CD1c-positive myeloid dendritic cell (primary cell): ENCODE measurements around the gene FUBP3.
"Not testable (repeated sequence)": the region's sequence is repeated elsewhere in the genome, so short reads cannot be mapped to it uniquely, and the experiment has no call there.

Experiments used
- DNase-seq: peaks from one replicate; pipeline ENCODE4 v3.0.0-alpha.2; 2016; ENCODE audit errors: extremely low spot score

FUBP3 gene

DNA sequence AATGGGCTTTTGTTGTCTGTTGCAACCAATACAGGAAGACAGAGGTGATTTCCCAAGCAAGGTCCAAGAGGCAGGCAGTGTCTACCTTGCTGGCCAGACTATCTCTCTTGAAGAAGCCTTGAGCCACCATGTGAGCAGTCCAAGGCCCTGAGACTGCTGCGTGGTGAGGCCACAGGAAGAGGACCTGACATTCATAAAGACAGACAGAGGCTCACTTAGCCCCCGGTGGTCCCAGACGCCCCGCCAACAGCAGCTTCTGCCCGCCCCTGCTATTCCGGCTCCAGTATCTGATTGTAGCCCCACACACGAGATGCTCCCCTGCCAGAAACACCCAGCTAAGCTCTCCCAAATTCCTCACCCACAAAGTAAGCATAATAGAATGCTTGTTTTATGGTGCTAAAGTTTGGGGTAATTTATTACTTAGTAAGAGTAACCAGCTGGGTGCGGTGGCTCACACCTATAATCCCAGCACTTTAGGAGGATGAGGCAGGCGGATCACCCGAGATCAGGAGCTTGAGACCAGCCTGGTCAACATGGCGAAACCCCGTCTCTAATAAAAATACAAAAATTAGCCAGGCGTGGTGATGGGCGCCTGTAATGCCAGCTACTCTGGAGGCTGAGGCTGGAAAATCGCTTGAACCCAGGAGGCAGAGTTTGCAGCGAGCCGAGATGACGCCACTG is 22.8 kb upstream of the FUBP3 start:
- no peak for DNase-seq

DNA sequence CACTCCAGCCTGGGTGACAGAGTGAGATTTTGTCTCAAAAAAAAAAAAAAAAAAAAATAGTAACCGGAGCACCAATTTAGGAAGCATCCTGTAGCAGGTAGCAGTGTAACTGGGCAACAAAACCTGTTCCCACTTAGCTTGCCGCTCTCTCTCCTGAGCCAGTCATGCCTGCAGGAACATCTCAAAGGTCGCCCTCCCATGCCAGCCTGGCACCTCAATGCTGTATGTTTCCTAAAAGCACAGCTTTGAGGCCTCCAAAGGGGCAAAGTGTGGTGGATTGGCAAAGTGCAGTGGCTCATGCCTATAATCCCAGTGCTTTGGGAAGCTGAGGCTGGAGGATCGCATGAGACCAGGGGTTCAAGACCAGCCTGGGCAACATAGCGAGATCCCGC is 22.3 kb upstream of the FUBP3 start:
- no peak for DNase-seq

DNA sequence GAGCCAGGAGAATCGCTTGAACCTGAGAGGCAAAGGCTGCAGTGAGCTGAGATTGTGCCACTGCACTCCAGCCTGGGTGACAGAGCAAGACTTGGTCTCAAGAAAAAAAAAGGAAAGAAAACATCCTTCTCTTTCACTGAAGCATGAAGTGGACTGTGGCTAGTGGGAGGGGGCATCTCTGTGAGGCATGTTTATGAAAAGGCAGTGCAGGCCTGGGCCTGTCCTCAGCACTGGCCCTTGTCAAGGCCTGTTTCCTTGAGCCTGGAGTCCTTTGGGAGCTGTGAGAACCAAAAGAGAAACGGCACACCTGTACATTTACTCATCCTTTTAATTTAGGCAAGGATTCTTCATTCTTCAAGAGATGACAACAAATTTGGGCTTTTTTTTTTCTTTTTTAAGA is 18.3 kb upstream of the FUBP3 start:
- DNase-seq = no peak

DNA sequence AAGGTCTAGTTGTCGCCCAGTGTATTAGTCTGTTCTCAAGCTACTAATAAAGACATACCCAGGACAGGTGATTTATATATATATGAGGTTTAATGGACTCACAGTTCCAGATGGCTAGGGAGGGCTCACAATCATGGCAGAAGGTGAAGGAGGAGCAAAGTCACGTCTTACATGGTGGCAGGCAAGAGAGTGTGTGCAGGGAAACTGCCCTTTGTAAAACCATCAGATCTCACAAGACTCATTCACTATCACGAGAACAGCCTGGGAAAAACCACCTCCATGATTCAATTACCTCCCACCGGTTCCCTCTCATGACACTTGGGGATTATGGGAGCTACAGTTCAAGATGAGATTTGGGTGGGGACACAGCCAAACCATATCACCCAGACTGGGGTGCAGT is 16.9 kb upstream of the FUBP3 start:
- not testable (repeated sequence) for DNase-seq

DNA sequence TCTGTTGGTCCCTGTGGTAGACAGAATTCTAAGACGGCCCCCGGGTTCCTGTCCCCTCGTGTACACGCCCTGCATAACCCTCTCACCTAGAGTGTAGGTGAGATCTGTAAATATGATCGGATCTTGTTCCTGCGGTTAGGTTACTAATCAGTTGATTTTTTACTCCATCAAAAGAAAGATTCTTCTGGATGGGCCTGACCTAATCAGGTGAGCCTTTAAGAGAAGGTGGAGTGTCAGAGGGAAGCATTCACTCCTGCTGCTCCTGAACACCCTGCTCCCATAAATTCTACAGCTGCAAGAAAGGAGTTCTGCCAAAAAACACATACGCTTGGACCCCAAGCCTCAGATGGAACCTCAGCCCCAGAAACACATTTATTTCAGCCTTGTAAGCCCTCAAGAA is 15.6 kb upstream of the FUBP3 start:
- DNase-seq = no peak

DNA sequence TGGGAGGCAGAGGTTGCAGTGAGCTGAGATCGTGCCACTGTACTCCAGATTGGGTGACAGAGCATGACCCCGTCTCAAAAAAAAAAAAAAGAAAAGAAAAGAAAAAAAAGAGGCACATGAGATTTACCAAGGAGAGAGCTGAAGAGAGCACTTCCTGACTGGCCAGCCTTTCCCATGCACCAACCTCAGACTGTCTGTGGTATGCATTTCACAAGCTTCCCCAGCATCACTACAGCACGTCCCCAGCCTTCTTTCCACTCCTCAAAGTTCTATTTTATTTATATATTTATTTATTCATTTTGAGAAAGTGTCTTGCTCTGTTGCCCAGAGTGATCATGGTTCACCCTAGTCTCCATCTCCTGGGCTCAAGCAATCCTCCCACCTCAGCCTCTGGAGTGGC is 13.6 kb upstream of the FUBP3 start:
- no peak for DNase-seq

DNA sequence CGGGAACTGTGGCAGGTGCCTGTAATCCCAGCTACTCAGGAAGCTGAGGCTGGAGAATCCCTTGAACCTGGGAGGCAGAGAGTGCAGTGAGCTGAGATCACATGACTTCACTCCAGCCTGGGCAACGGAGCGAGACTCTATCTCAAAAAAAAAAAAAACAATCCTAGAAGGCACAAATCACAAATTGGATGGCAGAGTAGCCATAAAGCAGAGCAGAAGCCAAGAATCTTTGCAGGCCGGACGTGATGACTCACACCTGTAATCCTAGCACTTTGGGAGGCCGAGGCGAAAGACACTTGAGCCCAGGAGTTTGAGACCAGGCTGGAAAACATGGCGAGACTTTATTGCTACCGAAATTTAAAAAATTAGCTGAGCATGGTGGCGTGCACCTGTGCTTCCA is 9.2 kb upstream of the FUBP3 start:
- DNase-seq = no peak

DNA sequence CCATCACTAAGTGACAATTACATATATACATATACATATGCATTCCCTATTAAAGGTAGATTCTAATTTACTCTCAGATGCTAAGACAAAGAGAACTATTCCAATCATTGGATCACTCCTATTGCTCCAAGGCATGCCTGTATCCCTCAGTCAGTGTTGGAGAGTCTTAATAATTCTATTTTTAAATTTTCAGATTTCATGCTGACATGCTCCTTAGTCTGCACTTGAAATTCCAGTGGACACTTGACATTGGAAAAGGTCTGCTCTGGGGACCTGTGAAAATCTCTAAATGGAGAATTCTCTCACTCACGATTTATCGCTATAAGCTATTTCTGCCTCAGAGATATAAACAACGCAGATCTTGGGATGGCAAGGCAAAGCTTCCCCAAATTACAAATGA is 3.9 kb upstream of the FUBP3 start:
- no peak for DNase-seq

DNA sequence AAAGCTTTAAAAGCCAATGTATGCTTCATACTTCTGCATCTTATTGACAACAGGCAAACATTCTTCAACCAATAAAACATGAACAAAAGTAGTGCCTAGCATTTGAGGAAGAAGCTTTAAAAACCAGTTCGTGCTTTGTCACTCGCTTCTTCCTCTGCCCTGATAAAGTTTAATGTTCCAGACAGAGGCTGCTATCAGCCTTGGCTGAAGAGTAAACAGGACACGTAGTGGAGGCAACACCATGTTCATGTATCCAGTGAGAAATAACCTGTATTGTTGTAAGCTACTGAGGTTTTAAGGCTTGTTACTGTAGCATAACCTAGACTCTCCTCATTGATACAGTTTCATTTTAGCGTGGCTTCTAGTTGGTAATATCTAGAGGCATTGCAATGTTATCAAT is 3.2 kb upstream of the FUBP3 start:
- DNase-seq = no peak

DNA sequence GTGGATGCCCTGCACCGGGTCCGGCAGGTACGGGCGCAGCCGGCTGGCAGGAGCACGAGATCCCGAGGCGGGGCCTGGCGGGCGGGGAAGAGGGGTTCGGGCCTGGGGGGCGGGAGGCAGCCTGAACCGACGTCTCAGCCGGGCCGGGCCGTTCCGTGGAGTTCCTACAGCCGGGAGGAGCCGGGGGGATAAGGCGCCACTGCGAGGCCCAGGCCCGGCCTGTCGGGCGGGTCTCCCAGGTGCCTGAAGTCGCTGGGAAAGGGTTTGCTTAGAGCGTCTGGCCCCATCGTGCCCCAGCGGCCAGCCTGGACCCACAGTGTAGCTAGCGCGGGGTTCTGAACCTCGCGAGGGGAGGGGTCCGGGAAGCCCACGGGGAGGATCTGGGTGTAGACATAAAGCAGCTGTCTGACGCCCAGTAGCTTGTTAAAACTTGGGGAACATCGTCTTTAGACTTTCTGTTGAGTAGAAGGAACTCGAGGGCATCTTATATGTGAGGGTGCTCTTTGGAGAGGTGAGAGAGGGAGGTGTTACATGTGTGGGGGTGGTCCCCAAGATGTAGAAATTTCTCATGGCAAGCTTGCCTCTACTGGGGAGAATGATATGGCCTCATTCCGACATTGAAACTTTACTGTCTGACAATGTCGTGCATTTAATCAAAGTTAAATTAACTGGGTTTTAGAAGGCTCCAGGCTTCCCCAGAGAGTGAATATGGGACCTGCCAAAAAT is 524 bp downstream of the FUBP3 start:
- no peak for DNase-seq

DNA sequence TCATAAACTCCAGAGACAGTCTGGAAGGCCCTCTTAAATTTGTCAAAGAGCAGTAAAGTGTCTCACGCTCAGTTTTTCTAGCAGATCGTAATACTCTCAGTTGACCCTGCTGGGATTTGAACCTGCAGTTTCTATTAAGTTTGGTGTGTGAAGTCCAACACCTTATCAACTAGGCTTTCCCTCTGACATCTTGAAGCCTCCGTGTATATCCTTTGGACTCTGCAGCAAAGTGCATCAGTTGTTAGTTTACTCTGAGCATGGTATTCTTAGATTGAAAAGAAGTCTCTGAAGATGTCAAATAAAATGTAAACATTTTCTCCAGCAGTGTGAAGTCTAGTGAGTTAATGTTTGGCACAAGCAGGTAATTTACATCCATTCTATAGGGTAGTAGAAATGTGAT is 2.4 kb downstream of the FUBP3 start:
- no peak for DNase-seq

DNA sequence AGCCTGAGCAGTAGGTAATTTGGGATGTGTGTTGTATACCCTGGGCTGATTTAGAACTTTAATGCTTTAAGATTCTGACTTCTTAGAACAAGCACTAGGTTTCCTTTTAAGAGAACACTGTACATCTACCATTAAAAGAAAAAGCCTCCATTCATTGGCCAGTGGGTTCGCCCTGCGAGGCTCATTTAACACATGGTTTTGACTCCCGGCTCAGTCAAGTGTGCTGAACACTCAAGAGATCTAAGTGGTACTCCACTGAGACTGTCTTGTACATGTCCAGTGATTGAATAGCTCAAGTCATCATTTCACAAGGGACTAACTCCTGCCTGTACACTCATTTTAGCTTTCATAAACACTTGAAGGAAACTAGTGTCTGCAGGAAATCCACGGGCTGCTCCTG is 3.9 kb downstream of the FUBP3 start:
- no peak for DNase-seq

DNA sequence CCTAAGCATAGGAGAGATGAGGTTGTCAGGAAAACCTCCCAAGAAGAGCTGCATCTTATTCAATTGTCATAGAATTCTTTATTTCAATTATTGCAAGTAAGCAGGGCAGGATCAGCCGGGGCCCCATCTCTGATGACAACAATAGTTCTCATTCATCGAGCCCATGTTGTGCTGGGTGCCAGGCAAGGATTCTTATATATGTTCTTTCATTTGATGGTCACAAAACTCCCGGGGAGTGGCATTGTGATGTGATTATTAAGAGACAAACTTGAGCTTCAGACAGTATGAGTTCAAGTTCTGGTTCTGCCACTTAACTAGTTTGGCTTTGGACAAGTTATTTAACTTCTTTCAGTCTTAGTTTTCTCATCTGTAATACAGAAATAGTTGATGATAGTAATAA is 8.5 kb downstream of the FUBP3 start:
- DNase-seq = no peak

DNA sequence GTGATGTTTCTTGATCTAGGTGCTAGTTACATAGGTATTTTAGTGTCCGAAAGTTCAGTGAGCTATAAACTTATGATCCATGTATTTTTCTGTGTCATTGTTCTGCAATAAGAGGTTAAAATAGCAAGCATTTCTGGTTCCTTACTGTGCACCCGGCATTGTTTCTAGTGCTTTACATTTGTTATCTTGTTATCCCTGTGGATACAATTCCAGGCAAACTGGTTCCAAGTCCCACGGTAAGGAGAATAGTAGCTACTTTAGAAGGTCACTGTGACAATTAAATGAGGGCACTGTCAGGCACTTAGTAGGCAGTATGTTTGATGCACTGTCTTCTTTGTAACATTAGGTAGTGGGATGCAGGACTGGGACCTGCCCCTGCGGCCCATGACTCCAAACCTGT is 9.0 kb downstream of the FUBP3 start:
- no peak for DNase-seq

DNA sequence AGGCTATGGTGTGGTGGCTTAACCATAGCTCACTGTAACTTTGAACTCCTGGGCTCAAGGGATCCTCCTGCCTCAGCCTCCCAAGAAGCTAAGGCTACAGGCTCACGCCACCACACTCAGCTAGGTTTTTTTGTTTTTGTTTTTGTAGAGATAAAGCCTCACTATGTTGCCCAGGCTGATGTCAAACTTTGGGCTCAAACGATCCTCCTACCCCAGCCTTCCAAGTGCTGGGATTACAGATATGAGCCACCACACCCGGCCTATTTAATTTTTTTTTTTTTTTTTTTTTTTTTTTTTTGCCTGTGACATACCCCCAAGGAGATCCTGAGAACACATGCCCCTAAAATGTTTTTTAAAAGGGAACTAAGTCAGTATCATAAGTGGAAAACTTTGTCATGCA is 10.4 kb downstream of the FUBP3 start:
- DNase-seq = no peak

DNA sequence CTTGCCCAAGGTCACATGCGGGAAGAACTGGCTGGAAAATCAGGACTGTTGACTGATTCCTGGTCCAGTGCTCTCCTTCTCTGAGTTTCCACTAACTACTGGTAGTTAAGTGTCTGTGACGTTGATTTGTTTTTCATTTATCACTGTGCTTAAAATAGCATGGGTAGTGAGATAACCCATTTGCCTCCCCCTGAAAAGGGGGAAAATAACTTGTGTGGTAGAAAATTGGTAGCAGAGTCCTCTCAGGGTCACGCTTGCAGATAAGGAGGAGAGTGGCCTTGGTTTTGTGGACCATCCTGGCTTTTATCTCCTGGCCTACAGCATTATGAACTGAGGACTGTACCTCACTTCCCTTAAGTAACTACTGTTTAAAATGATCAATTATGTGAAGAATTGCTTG is 10.9 kb downstream of the FUBP3 start:
- DNase-seq = no peak

DNA sequence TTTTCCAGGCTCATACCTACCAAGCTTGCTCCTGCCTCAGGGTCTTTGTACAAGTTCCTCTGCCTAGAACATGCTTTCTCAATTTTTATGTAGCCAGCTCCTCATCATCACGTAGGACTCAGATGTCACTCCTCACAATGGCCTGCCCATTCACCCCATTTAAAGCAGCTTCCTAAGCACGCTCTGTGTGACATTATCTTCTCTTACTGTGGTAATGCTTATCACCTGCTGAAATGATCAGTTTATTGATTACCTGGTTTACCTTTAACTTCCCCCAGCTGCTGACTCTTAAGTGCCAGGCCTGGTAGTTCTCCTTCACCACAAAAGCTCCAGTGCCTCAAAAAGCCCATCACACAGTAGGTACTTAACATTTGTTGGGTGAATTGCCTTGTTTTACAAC is 13.6 kb downstream of the FUBP3 start:
- no peak for DNase-seq

DNA sequence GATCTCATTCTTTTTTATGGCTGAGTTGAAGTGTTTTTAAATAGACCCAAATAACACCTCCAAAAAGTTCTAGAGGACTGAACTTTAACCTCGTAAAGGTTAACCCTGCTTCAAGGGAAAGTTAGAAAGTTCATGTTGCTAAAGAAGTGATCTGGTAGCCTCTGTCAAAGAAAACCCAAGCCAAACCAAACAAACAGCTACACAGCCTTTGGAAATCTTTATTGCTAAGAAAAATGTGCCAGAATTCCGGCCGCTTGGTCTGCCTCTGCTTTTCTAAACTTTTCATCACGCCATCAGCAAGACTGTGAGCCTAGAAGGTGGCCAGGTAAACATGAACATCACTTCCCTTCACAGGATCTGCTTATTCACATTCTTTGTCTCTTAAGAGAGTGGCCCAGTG is 17.9 kb downstream of the FUBP3 start:
- DNase-seq = no peak

DNA sequence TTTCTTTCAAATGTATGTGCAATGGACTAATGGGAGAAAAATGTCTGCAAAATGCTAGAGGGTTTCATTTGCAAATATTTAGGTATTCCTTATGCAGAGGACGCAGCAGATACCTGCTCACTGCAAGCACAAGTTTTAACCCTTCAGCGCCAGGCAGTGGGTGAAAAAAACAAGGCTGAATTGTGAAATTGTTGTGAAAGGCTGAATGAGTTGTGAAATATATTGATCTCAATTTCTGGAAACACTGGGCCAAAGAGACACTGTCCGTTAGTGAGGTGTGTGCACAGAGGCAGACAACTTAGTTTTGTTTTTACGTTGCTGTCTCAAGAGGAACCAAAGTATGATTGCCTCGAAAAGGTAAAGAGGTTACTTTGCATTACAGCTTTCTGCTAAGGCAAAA is 18.8 kb downstream of the FUBP3 start:
- no peak for DNase-seq

DNA sequence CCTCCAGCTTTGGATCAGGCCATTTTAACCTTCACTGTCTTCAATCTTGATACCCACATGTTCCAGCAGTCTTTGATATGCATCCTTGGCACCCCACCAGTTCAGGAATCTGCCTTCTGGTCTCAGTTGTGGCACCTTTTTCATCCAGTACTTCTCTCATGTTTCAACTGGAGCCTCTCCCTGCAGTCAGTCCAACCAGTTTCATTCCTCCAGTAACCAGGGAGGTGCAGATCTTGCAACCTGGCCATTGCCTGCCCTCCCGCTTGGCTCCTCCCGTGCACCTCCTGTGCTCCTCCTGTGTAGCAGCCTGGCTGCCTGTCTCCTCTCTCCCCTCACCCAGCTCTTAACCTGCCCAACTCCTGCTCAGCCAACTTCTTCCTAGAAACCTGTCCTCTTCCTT is 20.2 kb downstream of the FUBP3 start:
- DNase-seq = no peak

DNA sequence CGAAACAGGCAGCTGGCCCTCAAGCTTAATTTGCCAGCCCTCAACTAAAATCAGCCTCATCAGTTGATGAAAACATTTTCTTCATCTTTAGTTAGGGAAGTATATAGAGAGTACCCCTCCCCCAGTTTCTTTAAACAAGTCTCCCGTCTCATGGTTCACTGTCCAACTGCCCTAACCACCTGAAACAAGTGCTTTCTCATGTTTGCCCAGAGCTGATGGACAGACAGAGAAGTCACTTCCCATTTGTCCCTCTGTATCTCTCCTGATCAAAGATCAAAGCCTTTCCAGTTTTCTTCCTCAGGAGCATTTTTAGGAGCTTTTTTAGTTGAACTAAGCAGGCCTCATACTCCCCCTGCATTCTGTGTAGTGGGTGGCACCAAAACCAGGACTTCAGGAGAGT is 21.7 kb downstream of the FUBP3 start:
- no peak for DNase-seq

DNA sequence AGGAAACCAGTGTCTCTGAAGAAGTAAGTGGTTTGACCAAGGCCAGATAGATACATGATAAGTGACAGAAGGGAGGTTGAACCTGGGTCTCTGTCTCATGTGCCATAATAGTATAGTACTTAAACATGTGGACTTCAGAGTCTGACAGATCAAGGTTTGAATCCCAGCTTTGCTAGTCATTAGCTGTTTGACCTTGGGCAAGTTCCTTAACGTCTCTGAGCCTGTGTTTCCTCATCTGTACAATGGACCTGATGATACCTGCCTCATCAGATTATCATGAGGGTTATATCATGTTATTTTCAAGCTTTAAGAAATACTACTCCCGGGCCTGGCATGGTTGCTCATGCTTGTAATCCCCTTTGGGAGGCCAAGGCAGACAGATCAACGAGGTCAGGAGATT is 24.9 kb downstream of the FUBP3 start:
- no peak for DNase-seq

DNA sequence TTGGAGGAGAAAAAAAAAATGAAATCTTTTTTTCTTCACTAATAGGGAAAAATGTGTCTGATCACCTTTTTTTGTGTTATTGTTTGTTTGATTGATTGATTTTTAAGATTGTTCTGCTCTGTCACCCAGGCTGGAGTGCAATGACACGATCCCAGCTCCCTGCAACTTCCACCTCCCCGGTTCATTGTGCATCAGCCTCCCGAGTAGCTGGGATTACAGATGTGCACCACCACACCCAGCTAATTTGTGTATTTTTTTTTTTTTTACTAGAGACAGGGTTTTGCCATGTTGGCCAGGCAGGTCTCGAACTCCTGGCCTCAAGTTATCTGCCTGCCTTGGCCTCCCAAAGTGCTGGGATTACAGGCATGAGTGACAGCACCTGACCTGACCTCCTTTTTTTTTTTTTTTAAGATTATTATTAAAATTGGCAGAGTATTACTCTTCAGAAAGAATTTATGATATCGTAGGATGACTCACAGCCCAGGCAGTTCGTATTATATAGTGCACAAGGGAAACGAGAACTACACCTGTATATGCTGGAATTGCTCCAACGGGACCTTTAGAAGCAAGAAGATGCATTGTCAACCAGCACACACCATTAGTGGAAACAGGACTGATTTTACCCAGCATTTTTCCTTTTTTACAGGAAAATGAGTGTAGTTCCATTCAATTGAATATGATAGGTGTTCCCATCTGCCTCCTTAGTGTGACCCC is 27.7 kb downstream of the FUBP3 start:
- DNase-seq = no peak
